ENCODE data around the gene FIGNL1.
A peak's percentile ranks its signal among the peaks of the same experiment; 100 is the strongest.
"Not testable (repeated sequence)": the region's sequence is repeated elsewhere in the genome, so short reads cannot be mapped to it uniquely, and the experiment has no call there.

FIGNL1 gene

GRCh38 chr7:50470250-50471163, 20.4 kb upstream of the FIGNL1 start:
- no peak for DNase-seq

GRCh38 chr7:50469181-50469580, 19.0 kb upstream of the FIGNL1 start:
- DNase-seq = no peak

- DNase-seq = peak; percentile 54
These were observed 17.9 kb upstream of the FIGNL1 start for GRCh38 chr7:50467817-50468610.

GRCh38 chr7:50466815-50467585, 16.9 kb upstream of the FIGNL1 start:
- DNase-seq = no peak

- no peak for DNase-seq
These were observed 12.9 kb upstream of the FIGNL1 start for GRCh38 chr7:50463035-50463434.

GRCh38 chr7:50462361-50462760, 12.2 kb upstream of the FIGNL1 start:
- no peak for DNase-seq

GRCh38 chr7:50461695-50462094, 11.5 kb upstream of the FIGNL1 start:
- no peak for DNase-seq

GRCh38 chr7:50459183-50459582, 9.0 kb upstream of the FIGNL1 start:
- not testable (repeated sequence) for DNase-seq

- DNase-seq = not testable (repeated sequence)
These were observed 8.5 kb upstream of the FIGNL1 start for GRCh38 chr7:50458651-50459050.

GRCh38 chr7:50456371-50457123, 6.4 kb upstream of the FIGNL1 start:
- no peak for DNase-seq

GRCh38 chr7:50455658-50456057, 5.5 kb upstream of the FIGNL1 start:
- DNase-seq = no peak

GRCh38 chr7:50454968-50455367, 4.8 kb upstream of the FIGNL1 start:
- no peak for DNase-seq

GRCh38 chr7:50450590-50451032, 461 bp upstream of the FIGNL1 start:
- no peak for DNase-seq

- no peak for DNase-seq
These were observed 659 bp downstream of the FIGNL1 start for GRCh38 chr7:50449501-50449880.

GRCh38 chr7:50448823-50449222, 1.3 kb downstream of the FIGNL1 start:
- DNase-seq = no peak

GRCh38 chr7:50446542-50446960, 3.6 kb downstream of the FIGNL1 start:
- peak; percentile 73 for DNase-seq

GRCh38 chr7:50436133-50436806, 13.9 kb downstream of the FIGNL1 start:
- peak; percentile 69 for DNase-seq

- peak; percentile 13 for DNase-seq
These were observed 18.3 kb downstream of the FIGNL1 start for GRCh38 chr7:50431722-50432305.

GRCh38 chr7:50431316-50431715, 18.8 kb downstream of the FIGNL1 start:
- DNase-seq = no peak

- no peak for DNase-seq
These were observed 21.2 kb downstream of the FIGNL1 start for GRCh38 chr7:50428911-50429310.

GRCh38 chr7:50427518-50427917, 22.6 kb downstream of the FIGNL1 start:
- DNase-seq = no peak

All from fibroblast of skin of abdomen (primary cell).